Transverse colon (tissue), 4 donors: ENCODE measurements around the gene TSTD1. TPM values are rescaled to one million over a fixed set of nuclear protein-coding genes. Genes with fewer than 3 reads are reported as not detected.

Experiments
- DNase-seq: peaks from one replicate; pipeline ENCODE4 v3.0.0-alpha.2; 2019
- H3K27ac ChIP-seq, 4 donors: fragments of 200-600 bp; sonication (generic); 2 replicates each; pipeline ENCODE4 v1.5.1; 2016 to 2018; ENCODE audit warnings: inconsistent platforms in 4 of 4
- H3K27me3 ChIP-seq: fragments of 200-600 bp; sonication (generic); 2 replicates; pipeline ENCODE4 v1.5.1; 2017; ENCODE audit warnings: inconsistent platforms
- H3K36me3 ChIP-seq, 4 donors: fragments of 200-600 bp; sonication (generic); 2 replicates each; pipeline ENCODE4 v1.5.1; 2017 to 2019; ENCODE audit warnings: inconsistent platforms in 4 of 4
- H3K4me1 ChIP-seq, 4 donors: fragments of 200-600 bp; sonication (generic); 2 replicates each; pipeline ENCODE4 v1.5.1; 2017 to 2020; ENCODE audit warnings: inconsistent platforms in 4 of 4
- H3K4me3 ChIP-seq, 4 donors: fragments of 200-600 bp; sonication (generic); 1 replicate in 1 of 4; 2 replicates in 3 of 4; pipeline versions ENCODE4 v1.5.1 to v1.6.1; 2017 to 2019; ENCODE audit warnings: inconsistent platforms in 4 of 4
- H3K9me3 ChIP-seq, 2 donors: fragments of 200-600 bp; sonication (generic); 2 replicates each; pipeline ENCODE4 v1.5.1; 2017 to 2019; ENCODE audit warnings: inconsistent platforms in 2 of 2
- CTCF ChIP-seq, 5 experiments: fragments of 200-600 bp in 3 of 5; fragments of 450-650 bp in 2 of 5; sonication (generic) in 3 of 5; IDR thresholded peaks; 1 replicate in 2 of 5; 2 replicates in 3 of 5; pipeline ENCODE4 v1.5.1; 2016 to 2017; ENCODE audit warnings: antibody characterized with exemption in 5 of 5, inconsistent platforms in 3 of 5, mild to moderate bottlenecking in 2 of 5, moderate library complexity in 1 of 5
- EP300 ChIP-seq: sonication (generic); formaldehyde crosslinking; IDR thresholded peaks from one replicate; pipeline ENCODE4 v1.6.1; 2017; ENCODE audit warnings: antibody characterized with exemption, low read depth
- POLR2A ChIP-seq: fragments of 450-650 bp; IDR thresholded peaks from one replicate; pipeline ENCODE4 v1.6.1; 2016; ENCODE audit warnings: antibody characterized with exemption, mild to moderate bottlenecking, moderate library complexity
- POLR2AphosphoS5 ChIP-seq, 3 donors: sonication (generic); formaldehyde crosslinking; IDR thresholded peaks; one replicate each; pipeline ENCODE4 v1.6.1; 2016; ENCODE audit warnings: antibody characterized with exemption in 3 of 3
- WGBS, 2 donors: methylation state at CpG; one replicate each; pipeline ENCODE4 v1.1.5; 2018; ENCODE audit warnings: low coverage in 1 of 2; 5-methylcytosine and 5-hydroxymethylcytosine counted together
- in situ Hi-C, 4 donors: fragments of 200-750 bp; cut with MboI; loops; one replicate each; pipeline versions ENCODE4 v1.15.0 to v1.15.1; 2017; ENCODE audit warnings: low sequenced_read_pairs in 3 of 4, low pct_ligation_motif_present in 1 of 4, low pct_unique_long_range_greater_than_20kb in 1 of 4
- intact Hi-C: fragments of 100-400 bp; cut with DNase I; formaldehyde crosslinking; loops from one replicate; pipeline ENCODE4 v1.15.1; 2023; ENCODE audit warnings: low total_unique reads
- total RNA-seq, 4 donors: library from RNA; depleted of rRNA; stranded (reverse); fragments of >200 nt; gene quantifications; one replicate each; pipeline ENCODE4 v1.1.0, GENCODE V29; 2016

TSTD1 gene
- total RNA-seq, 4 donors from 2014 or later = 104 to 224 (median 191) TPM

DNA sequence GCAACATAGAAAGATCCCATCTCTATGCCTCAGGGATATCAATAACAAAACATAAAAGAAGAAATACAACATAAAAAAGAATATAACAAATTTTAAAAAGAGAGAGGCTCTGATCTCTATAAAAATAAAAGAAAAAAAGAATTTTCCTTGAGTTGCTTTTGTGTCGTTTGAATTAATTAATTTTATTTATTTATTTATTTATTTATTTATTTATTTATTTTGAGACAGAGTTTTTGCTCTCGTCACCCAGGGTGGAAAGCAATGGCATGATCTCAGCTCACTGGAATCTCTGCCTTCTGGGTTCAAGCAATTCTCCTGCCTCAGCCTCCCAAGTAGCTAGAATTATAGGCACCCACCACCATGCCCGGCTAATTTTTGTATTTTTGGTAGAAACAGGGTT lies 26.3 kb downstream of the TSTD1 start:
- Histone ChIP-seq H3K4me3 (no peak overlapping the region), H3K36me3 (no peaks in the 10 kb centered on the region), H3K9me3 (no peaks in the 10 kb centered on the region), H3K4me1 (peaks cover 11 to 30% (median 23%) of the 10 kb centered on the region in 4 donors), H3K27me3 (no peaks in the 10 kb centered on the region), H3K27ac (peak overlapping the region; percentile 86 to 92 (median 90))
- DNase-seq = no peak
- 82 to 96% methylated on average over 2 to 3 of the region's 3 CpGs for WGBS, 2 donors
- in situ Hi-C loops (no loop called here), intact Hi-C loops (no loop called here)
- TF ChIP-seq POLR2A (no peak), EP300 (no peak), CTCF (IDR thresholded peaks at IDR 0.05) (no peak), POLR2AphosphoS5 (IDR thresholded peaks at IDR 0.05) (no peak)

DNA sequence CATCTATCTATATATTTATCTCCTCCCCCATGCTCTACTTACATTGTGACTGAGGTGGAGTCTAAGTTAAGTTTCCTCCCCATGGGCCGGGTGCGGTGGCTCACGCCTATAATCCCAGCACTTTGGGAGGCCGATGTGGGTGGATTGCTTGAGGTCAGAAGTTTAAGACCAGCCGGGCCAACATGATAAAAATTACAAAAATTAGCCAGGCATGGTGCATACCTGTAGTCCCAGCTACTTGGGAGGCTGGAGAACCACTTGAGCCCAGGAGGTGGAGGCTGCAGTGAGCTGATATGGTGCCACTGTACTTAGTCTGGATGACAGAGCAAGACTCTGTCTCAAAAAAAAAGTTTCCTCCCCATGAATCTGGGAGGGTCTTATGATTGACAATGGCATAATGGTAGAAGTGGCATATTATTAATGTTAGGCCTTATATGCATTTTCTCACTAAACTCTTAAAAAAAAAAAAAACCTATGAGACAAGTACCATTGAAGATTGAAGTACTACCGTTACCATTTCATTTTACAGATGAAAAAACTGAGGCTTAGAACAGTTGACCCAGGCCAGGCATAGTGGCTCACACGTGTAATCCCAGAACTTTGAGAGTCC lies 29.1 kb downstream of the TSTD1 start:
- Histone ChIP-seq H3K4me3 (no peak overlapping the region), H3K36me3 (no peaks in the 10 kb centered on the region), H3K4me1 (peaks cover 11 to 21% (median 18%) of the 10 kb centered on the region in 4 donors), H3K27me3 (no peaks in the 10 kb centered on the region), H3K27ac (no peak overlapping the region), H3K9me3 (no peaks in the 10 kb centered on the region)
- no peak for DNase-seq
- TF ChIP-seq POLR2AphosphoS5 (IDR thresholded peaks at IDR 0.05) (no peak), POLR2A (no peak), CTCF (IDR thresholded peaks at IDR 0.05) (no peak), EP300 (no peak)
- in situ Hi-C loops = no loop called here
- intact Hi-C loops = no loop called here
- 77 to 100% methylated on average over 1 to 7 of the region's 7 CpGs for WGBS, 2 donors

DNA sequence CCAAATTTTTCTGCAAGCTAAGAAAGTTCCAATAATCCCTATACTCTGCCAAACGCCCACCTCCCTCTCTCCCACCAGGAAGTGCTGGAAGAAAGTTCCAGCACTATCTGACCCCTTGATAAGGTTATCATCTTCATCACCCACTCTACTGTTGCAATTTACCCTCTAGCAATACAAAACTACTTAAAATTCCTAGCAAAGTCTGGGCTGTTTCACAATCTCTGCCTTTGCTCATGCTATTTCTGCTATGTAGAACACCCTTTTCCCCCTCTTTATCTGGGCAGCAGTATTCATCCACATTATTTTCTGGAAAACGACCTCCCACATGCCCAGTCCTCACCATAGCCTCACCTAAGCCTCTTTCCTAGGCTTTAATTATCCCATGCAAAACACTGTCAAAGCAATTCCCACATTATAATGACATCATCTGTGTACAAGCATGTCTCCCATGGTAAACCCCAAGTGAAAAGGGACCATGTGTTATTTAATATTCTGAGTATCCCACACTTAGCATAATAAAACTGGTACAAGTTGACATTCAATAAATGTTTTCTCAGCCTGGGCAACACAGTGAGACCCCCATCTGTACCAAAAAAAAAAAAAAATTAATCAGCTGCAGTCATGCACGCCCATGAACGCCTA lies 29.8 kb downstream of the TSTD1 start:
- in situ Hi-C loops (no loop called here), intact Hi-C loops (no loop called here)
- TF ChIP-seq POLR2AphosphoS5 (IDR thresholded peaks at IDR 0.05) (no peak), CTCF (IDR thresholded peaks at IDR 0.05) (no peak), EP300 (no peak), POLR2A (no peak)
- H3K27me3 ChIP-seq = no peaks in the 10 kb centered on the region
- H3K4me1 ChIP-seq = peaks cover 7 to 14% (median 11%) of the 10 kb centered on the region in 4 donors
- WGBS, 2 donors = 73 to 75% methylated on average over 4 of the region's 4 CpGs
- H3K36me3 ChIP-seq = no peaks in the 10 kb centered on the region
- no peaks in the 10 kb centered on the region for H3K9me3 ChIP-seq
- no peak overlapping the region for H3K27ac ChIP-seq
- DNase-seq = no peak
- no peak overlapping the region for H3K4me3 ChIP-seq

DNA sequence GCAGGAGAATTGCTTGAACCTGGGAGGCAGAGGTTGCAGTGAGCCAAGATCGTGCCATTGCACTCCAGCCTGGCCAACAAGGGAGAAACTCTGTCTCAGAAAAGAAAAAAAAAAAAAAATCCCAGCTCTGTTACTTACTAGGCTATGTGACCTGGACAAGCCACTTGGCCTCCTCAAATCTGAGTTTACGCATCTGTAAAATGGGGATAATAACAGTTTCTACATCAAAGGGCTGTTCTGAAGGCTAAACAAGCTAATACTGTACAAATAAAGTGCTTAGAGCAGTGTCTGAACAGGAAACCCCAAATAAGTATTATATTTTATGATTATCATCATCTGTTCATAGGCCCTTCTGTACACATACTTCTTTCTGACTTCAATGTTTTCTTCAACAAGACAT lies 31.4 kb downstream of the TSTD1 start:
- TF ChIP-seq CTCF (IDR thresholded peaks at IDR 0.05) = no peak
- no peak for TF ChIP-seq POLR2AphosphoS5 (IDR thresholded peaks at IDR 0.05)
- TF ChIP-seq EP300 = no peak
- TF ChIP-seq POLR2A = no peak
- Histone ChIP-seq H3K27ac (no peak overlapping the region), H3K4me3 (no peak overlapping the region), H3K4me1 (no peaks in the 10 kb centered on the region), H3K27me3 (no peaks in the 10 kb centered on the region), H3K9me3 (no peaks in the 10 kb centered on the region), H3K36me3 (no peaks in the 10 kb centered on the region)
- in situ Hi-C loops = no loop called here
- DNase-seq = no peak
- WGBS, 2 donors = 80 to 95% methylated on average over 2 of the region's 2 CpGs
- intact Hi-C loops = no loop called here
